Upper lobe of left lung (tissue), 4 donors: ENCODE results near the gene NPHP3.

ENCODE experiments used
- CTCF ChIP-seq, 6 experiments: fragments of 450-650 bp in 4 of 6; fragments of 200-600 bp in 2 of 6; sonication (generic) in 2 of 6; IDR thresholded peaks; one replicate each; pipeline ENCODE4 v1.5.1; 2016 to 2019; ENCODE audit warnings: antibody characterized with exemption in 6 of 6
- POLR2A ChIP-seq, 4 donors: fragments of 450-650 bp; IDR thresholded peaks; one replicate each; pipeline ENCODE4 v1.5.1; 2016 to 2017; ENCODE audit warnings: antibody characterized with exemption in 4 of 4, mild to moderate bottlenecking in 2 of 4
- POLR2AphosphoS5 ChIP-seq, 2 donors: sonication (generic); formaldehyde crosslinking; IDR thresholded peaks; one replicate each; pipeline ENCODE4 v1.5.1; 2017; ENCODE audit warnings: antibody characterized with exemption in 2 of 2

- TF ChIP-seq POLR2AphosphoS5 (IDR thresholded peaks at IDR 0.05): no peak
- no peak for TF ChIP-seq CTCF (IDR thresholded peaks at IDR 0.05)
- TF ChIP-seq POLR2A (IDR thresholded peaks at IDR 0.05): no peak
Measured at GRCh38 chr3:132716372-132716771, 5.8 kb downstream of the NPHP3 start.
